ENCODE results near the gene IL12RB1.

- TF ChIP-seq CTCF (IDR thresholded peaks at IDR 0.05): no peak
- no peak for TF ChIP-seq POLR2A (IDR thresholded peaks at IDR 0.05)
- TF ChIP-seq POLR2AphosphoS5 (IDR thresholded peaks at IDR 0.05): no peak
- TF ChIP-seq EP300 (IDR thresholded peaks at IDR 0.05): no peak
These were observed 26.3 kb downstream of the IL12RB1 start for GRCh38 chr19:18060472-18060871.

Measured in stomach (tissue), 4 donors.